ENCODE results near the gene MAB21L4. TPM values are rescaled to one million over a fixed set of nuclear protein-coding genes. Genes with fewer than 3 reads are reported as not detected.

The MAB21L4 gene
- polyA plus RNA-seq, 4 donors = 1.4 to 2.9 (median 2.1) TPM

DNA sequence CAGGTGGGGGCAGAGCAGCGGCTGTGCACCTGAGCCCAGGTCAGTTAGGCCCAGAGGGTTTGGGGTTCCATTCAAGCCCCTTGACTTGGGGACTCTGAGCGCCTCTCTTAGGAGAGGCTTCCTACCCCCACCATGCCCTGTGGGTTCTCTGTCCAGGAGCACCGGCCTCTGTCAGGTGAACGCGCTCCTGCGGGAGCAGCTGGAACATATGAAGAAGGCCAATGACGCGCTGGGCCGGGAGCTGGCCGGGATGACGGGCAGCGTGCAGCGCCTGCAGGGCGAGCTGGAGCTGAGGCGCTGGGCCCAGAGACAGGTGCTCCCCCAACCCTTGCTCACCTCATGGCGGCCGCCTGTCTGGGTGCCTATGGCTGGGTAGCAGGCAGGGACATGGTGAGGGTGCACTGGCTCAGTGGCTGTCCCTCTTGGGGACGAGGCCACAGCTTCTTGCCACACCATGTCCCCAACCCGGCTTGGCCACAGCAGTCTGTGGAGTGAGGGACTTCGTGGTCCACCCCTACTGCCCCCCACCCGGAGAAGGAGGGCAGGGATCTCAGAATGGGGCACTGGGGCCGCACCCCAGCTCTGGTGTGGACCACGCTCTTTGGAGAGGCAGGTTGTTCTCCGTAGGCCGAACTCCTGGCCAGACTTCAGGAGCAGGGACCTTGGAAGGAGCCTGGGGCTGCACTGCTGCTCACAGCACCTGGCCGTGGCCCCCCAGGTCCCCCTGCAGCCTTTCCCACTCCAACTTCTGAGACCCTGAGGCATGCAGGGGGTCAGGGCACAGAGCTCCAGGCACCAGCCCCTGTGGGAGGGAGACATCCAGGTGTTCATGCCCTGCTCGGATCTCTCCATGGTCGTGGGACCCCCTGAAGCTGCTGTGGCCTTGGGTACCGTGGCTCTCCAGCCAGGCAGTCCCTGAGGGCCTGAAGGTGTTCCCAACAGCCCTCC, 29.9 kb upstream of the MAB21L4 start:
- no peak for DNase-seq (ENCODE audit: low read depth in 4 of 4, low spot score in 3 of 4)

DNA sequence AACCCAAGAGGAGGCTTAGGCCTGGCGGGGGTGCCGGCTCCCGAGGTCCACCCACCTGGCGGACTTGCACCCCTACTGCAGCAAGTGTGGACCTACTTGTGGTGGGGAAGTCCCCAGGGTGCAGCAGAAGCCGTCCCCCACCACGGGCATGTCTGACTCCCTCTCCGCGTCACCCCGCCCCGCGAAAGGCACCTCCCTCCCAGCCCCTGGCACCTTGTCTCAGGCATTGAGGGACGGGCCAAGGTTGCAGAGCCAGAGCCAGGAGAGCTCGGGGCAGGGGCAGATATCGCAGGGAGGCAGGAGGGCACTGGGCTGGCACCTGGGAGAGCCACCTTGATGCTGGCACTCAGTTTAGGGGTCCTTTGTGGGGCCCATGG, 29.2 kb upstream of the MAB21L4 start:
- no peak for DNase-seq (ENCODE audit: low read depth in 4 of 4, low spot score in 3 of 4)

DNA sequence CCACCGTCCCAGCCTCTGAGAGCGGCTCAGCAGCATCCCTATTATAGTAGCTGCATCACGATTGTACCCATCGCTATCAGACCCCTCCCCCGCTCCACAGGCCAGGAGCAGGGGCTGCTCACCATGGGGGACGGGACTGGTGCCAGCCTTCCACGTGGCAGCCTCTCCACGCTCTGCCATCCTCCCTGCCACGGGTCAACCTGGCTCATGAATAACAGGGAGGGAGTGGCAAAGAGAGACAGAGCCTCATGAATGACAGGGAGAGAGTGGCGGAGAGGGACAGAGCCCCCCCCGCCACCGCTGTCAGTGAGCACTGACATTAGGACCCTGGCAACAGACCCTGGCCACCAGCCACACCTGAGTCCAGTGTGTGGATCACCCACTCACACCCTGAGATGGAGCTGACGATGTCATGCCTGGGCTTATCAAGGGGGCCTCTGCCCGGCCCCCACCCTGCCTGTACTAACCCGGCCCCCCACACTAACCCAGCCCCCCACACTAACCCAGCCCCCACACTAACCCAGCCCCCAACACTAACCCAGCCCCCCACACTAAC, 27.1 kb upstream of the MAB21L4 start:
- no peak for DNase-seq (ENCODE audit: low read depth in 4 of 4, low spot score in 3 of 4)

DNA sequence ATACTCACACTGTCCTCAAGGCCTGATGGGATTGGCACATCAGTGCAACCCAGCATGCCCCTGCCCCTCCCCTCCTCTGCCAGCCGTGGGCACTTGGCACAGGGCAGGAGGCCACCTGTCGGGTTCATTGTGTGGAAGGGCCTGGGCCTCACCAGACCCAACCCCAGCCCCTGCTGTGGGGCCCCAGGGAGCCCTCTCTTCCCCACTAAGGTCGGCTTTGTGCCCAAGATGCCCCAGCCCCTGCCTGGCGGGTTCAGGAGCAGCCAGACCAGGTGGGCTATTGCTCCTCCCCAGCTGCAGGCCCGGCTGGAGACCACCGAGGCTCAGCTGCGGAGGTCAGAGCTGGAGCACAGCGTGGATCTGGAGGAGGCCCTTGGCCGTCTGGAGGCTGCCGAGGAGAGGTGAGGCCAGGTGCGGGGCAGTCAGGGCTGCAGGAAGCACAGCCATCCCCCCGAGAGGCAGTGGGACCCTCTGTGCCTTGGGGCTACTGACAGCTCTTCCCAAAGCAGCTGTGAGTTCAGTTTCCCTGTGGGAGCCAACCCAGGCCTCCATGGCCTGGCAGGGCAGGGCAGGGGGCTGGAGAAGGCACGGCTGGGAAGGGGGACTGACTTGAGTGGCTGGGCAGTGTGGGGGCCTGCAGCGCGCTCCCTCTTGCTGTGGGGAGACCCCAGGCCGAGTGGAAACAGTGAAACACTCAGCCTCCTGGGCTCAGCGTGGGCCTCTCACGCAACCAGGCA, 26.5 kb upstream of the MAB21L4 start:
- DNase-seq (ENCODE audit: low read depth in 4 of 4, low spot score in 3 of 4) = no peak

DNA sequence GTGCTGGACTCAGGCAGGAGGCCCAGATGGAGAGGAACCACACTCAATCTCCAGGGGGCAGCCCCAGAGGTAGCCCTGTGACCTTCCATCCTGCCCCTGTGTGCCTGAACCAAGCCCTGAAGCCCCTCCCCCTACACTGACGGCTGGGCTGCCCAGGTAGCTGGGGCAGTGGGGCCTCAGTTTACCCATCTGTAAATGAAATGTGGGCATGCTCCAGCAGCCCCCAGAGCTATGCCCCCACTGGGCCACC, 26.0 kb upstream of the MAB21L4 start:
- no peak for DNase-seq (ENCODE audit: low read depth in 4 of 4, low spot score in 3 of 4)

DNA sequence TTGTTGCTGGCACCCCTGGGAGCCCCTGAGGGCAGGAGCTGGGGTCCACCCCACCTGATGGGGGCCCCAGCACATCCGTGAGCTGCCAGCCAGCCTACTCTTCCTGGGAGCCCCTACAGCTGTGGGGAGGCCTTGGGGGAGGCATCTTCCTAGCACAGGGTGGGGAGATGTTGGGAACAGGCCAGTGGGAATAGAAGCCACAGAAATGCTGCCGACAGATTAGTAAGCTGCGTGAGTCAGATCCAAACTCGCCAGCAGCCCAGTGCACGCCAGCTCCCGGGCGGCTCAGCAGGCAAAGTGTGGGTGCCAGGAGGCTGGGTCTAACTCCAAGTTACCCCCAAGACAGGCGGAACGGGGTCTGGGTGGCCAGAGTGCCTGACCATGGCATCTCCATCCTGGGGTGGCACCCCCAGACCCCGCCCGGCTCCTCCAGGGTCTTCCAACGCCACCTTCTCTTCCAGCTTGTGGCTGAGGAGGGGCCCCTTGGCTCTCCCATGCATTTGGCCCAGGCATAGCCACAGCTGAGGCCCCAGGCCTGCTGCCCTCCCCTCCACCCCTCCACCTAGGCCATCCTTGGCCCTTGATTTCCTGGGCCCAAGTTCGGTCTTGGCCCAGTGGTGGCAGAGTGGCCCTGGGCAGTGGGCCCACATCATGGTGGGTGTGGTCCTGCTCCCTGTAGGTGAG, 25.5 kb upstream of the MAB21L4 start:
- no peak for DNase-seq (ENCODE audit: low read depth in 4 of 4, low spot score in 3 of 4)

DNA sequence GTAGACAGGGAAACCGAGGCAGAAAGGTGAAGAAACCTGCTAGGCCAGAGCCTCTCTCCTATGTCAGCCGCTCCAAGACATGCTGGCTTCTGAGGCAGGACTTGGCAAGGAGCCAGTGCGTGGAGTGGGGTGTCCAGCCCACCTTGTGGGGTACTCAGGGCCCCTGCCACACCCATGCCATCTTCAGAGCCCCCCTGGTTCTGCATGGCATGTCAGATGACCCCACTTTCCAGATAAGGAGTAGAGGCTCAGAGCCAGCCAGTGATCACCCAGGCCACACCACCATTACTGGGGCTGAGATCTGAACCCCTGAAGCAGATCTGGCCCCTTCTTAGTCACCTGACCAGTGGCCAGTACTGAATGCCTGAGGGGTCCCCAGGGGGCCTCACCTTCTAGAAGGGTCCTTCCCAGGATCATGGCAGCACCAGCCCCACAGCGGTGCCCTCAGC, 24.9 kb upstream of the MAB21L4 start:
- no peak for DNase-seq (ENCODE audit: low read depth in 4 of 4, low spot score in 3 of 4)

DNA sequence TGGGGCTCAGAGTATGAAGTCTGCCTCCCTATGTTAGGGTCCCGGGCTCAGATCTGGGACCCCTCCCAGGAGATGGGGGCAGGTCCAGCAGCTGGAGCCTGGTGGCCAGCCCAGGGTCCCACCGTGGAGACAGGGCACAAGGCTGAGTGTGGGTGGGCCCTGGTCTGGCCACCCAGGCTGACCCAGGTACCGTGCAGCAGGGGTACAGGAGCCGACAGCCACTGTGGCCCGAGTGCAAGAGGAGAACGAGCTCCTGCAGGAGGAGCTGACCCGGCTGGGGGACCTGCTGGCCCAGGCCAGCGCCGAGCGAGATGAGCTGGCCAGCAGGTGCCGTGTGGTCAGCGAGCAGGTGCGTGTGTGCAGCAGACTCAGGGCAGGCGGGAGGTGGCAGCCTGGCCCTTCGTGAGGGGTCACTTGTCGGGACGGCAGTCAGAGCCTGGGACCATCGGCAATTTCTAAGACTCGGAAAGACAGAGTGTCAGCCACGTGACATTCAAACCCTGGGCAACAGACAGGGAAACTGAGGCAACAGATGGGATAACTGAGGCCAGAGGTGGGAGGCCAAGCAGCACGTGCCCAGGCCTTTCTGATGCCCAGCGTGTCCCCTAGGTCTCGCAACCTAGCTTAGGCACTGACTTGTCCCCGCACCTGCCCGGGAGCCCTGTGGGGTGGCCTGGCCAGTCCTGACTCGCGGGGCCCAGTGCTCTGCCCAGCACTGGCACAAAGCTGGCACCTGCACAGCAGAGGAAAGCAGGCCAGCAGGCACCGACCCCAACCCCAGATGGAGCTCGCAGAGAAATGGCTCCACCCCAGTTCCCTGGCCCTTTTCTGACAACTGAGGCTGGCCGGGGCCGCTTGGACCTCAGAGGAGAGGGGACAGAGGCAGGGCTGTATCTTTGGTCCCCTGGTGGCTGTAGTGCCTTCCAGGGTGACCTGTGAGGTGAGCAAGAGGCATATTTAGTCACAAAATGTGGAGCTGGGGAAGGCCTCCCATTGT, 24.1 kb upstream of the MAB21L4 start:
- no peak for DNase-seq (ENCODE audit: low read depth in 4 of 4, low spot score in 3 of 4)

DNA sequence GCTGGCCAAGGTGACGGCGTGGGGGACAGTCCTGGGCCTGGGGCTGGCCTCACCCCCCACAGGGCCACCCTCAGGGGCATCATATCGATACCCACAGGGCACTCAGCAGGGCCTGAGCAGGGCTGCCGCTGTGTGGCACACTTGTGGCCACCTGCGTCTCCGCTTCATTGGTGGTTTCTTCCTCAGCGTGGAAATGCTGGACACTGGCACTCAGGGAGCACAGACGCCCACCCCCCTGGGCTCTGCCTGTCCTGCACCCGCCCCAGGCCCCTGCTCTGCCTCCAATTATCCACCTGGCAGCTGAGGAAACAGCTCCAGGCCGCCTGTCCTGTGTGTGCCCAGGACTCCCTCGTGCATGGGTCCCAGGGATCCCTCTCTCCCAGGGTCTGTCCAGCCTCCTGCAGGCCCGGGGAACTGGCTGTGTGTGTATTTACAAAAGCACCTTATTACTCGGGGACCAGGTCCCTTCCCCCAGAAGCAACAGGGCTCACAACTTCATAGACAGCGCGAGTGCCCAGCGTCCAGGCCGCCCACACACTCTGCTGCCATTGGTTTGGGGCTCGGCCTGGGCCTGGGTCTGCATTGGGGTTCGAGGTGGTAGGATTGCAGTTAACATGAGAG, 23.3 kb upstream of the MAB21L4 start:
- DNase-seq (ENCODE audit: low read depth in 4 of 4, low spot score in 3 of 4) = no peak

DNA sequence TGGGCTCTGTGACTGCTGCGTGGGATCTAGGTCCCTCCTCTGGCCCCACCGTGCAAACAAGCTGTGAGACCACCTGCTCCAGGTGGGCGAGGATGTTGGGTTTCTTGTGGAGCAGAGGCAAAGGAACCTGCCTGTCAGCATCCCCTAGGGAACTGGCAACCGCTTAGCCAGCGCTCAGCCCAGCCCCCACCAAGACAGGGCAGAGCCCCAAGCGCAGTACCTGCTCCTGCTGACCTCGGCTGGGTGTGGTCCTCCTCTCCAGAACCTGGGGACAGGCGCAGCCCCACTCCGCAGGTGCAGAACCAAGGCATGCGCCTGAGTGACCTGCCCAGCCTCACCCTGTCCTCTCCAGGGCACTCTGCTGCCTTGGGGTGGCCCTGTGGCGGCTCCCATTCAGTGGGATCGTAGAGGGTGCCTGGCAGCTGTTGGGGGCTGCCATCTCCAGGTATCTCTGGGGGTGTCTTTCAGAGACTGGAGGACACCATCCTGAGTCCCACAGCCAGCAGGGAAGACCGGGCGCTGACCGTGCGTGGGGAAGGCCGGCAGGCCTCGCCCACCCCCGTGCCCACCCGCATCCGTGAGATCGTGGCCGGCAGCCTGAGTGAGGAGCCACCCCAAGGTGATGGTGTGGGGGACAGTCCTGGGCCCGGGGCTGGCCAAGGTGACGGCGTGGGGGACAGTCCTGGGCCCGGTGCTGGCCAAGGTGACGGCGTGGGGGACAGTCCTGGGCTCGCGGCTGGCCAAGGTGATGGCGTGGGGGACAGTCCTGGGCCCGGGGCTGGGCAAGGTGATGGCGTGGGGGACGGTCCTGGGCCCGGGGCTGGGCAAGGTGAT, 22.5 kb upstream of the MAB21L4 start:
- DNase-seq (ENCODE audit: low read depth in 4 of 4, low spot score in 3 of 4) = no peak

DNA sequence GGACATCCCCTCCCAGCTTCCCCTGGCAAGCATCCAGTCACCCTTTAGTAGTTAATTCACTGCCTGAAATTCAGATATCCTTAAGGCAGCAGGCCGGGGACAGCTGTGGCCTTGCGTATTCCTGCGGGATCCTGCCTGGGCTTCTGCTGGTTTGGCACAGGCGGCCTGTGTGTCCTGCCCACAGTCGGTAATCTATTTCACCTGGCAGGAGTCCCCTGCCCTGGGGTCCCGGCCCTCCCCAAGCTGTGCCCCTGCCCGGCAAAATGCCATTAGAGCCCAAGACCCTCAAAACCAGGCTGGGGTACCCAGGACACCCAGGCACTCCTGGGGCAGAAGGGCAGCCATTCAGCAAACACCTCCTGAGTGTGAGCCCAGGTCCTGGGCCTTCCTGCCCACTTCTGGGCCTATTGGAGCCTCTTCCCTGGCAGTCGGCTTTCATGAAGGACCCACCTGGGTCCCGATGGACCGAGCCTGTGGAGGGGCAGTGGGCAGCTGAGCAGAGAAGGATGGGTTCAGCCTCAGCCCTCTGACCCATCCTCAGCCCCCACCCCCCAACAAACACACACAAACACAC, 21.8 kb upstream of the MAB21L4 start:
- DNase-seq (ENCODE audit: low read depth in 4 of 4, low spot score in 3 of 4) = no peak

DNA sequence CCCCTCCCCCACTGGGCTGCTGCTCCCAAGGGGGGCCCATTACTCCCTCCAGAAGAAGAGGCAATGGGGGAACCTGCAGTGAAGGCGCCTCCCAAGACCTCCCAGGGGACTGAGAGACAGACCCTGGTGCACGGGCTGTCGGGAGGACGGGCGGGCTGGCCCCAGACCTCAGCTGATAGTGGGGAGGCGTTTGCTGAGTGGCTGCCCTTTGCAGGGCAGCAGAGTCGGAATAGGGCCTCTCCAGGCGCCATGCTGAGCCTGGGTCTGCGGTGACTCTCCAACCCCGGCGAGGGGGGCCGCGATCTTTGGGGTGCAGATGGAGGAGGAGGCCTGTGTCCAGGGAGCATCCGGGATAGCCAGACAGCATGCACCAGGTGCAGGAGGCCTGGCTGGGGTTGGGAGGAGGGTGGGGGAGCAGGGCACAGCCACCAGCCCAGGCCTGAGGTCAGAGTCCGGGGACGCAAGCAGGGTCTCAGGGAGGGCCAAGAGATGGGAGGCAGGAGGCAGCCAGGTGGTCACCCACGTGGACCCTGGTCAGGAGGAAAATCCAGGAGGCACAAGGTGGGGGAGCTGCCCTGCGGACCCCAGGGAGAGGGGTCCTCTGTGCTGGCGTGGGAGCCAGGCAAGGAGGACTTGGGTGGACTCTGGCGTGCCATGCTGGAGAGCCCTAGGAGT, 21.2 kb upstream of the MAB21L4 start:
- no peak for DNase-seq (ENCODE audit: low read depth in 4 of 4, low spot score in 3 of 4)

DNA sequence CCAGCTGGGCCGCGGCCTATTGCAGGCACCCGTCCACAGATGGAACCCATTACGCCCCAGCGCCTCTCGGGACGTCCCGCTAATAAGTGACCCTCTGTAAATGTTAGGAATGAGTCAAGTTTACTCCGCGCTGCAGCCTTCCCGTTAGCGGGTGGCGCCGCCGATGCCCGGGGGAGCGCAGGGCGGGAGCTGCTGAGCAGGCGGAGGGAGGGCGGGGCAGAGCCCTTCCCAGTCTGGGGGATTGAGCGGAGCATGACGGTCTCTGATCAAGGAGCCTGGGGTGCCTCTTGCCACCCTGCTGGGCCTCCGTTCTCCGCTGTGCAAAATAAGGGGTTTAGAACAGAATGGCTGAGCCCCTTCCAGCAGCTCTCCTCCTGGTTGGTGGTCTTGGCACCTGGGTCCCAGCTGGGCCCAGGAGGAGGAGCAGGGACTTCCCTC, 20.6 kb upstream of the MAB21L4 start:
- DNase-seq (ENCODE audit: low read depth in 4 of 4, low spot score in 3 of 4) = peak in 1 of 4 donors; percentile 58

DNA sequence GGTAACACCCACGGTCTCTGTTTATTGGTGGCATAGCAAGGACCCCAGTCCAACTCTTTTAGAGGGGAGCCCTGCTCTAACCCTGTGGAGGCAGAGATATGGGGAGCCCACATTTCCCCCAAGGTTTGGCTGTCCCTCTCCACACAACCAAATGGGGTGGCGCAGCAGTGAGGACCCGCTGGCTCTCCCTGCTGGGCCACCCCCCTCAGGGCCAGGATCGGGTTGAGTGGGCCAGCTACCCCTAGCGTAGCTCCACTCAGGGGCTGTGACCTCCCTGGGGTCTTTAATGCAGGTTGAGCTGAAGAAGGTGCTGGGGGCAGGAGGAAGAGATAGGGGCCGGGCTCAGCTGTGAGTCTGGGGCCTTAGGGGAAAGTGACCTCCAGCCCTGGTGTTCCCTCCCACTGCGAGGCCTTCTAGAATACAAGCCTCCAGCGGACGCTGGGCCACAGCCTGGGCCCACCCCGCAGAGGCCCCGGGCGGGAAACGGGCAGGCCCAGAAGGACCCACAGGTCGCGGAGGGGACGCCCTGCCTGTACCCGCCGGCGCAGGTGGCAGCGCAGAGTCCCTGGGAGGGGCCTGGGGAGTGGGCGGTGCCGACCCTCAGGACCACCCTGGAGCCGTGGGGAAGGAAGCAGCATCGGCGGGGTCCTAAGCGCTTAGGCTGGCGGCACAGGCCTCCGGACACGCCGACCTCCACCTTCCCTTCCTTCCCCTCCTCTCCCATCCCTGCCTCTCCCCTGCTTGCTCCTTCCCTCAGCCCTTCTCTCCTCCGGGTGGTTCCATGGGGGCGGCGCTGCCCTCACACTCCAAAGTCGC, 19.8 kb upstream of the MAB21L4 start:
- no peak for DNase-seq (ENCODE audit: low read depth in 4 of 4, low spot score in 3 of 4)

DNA sequence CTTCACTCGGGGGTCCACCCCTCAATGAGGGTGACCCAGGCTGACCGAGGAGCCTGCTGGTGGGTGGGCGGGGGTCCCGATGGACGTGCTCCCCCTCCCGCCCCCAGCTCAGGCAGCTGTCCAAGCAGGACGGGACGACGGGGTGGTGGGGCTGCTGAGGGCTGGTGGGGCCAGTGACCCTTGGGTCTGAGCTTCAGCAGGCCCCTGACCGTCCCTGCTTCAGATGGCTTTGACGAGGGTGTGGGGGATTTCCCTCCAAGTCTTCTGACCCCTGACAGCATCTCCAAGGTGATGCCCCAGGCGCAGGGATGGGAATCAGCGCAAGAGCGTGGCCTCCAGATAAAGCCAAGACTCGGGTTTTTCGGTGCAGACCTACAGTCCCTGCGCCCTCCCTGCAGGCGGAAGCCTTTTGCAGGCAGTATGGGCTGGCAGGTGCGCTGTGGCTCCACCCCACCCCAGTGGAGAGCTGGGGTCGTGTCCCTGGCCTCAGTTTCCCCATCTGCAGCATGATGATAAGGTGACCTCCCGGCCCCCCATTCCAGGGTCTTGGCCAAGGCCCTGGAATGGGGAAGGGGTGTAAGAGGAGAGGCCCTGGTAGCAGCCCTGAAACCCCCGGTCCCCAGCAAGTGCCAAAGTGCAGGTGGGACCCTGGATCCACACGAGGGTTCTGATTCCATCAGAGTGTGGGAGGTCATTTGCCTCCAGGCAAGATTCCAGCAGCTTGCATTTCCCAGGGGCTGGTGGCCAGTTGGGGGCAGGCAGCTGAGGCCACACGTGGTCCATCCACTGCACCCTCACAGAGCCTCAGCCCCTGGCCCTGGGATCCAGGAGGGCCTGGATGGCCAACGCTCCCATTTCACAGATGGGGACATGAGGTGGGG, 18.9 kb upstream of the MAB21L4 start:
- no peak for DNase-seq (ENCODE audit: low read depth in 4 of 4, low spot score in 3 of 4)

Data from right renal pelvis (tissue), 4 donors.